Muscle of arm (tissue), 12 donors: ENCODE measurements around the gene GMPS. TPM values are rescaled to one million over a fixed set of nuclear protein-coding genes. Genes with fewer than 3 reads are reported as not detected.
"Not testable (repeated sequence)": the region's sequence is repeated elsewhere in the genome, so short reads cannot be mapped to it uniquely, and the experiment has no call there.

Experiments
- DNase-seq: peaks from one replicate; pipeline ENCODE4 v3.0.0-alpha.2; 2013
- polyA plus RNA-seq, 12 donors: library from polyadenylated mRNA; unstranded; fragments of 120-200 nt; gene quantifications; one replicate each; pipeline ENCODE4 v1.2.1, GENCODE V29; 2013; ENCODE audit not compliant: insufficient read length in 12 of 12

GMPS gene
- polyA plus RNA-seq, 12 donors = 32.7 to 59.3 (median 49.2) TPM; not detected in 1

GRCh38 chr3:155869691-155870090 lies 759 bp upstream of the GMPS start:
- no peak for DNase-seq

- peak; percentile 56 for DNase-seq
Observed at GRCh38 chr3:155870945-155871745, 695 bp downstream of the GMPS start.

GRCh38 chr3:155871746-155872158 lies 1.3 kb downstream of the GMPS start:
- no peak for DNase-seq

GRCh38 chr3:155872904-155873646 lies 2.6 kb downstream of the GMPS start:
- DNase-seq = no peak

- no peak for DNase-seq
Observed at GRCh38 chr3:155876037-155876436, 5.6 kb downstream of the GMPS start.

- no peak for DNase-seq
Observed at GRCh38 chr3:155876503-155876902, 6.1 kb downstream of the GMPS start.

GRCh38 chr3:155880286-155880685 lies 9.8 kb downstream of the GMPS start:
- DNase-seq = no peak

DNA sequence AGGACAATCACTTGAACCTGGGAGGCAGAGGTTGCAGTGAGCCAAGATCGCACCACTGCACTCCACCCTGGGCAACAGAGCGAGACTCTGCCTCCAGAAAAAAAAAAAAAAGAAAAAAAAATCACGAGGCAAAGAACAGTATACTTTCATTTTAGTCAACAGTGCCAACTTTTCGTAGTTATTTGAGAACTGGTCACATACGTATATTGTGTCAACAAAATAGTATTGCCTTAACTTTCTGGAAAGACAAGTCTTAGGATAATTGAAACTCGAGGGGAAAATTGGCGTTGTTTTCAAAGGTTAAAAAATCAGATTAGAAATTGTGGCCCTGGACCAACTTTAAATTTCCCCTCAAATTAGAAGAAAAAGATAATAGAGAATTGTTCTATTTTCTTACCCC lies 13.8 kb downstream of the GMPS start:
- DNase-seq = no peak

- DNase-seq = no peak
Observed at GRCh38 chr3:155885292-155885691, 14.8 kb downstream of the GMPS start.

DNA sequence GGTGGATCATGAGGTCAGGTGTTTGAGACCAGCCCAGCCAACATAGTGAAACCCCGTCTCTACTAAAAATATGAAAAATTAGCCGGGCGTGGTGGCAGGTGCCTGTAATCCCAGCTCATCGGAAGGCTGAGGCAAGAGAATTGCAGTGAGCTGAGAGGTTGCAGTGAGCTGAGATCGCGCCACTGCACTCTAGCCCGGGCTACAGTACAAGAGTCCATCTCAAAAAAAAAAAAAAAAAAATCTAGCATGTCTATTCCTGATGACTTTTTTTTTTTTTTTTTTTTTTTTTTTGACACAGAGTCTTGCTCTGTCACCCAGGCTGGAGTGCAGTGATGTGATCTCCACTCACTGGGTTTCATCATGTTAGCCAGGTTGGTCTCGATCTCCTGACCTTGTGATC lies 15.9 kb downstream of the GMPS start:
- not testable (repeated sequence) for DNase-seq

GRCh38 chr3:155886915-155887314 lies 16.5 kb downstream of the GMPS start:
- no peak for DNase-seq

DNA sequence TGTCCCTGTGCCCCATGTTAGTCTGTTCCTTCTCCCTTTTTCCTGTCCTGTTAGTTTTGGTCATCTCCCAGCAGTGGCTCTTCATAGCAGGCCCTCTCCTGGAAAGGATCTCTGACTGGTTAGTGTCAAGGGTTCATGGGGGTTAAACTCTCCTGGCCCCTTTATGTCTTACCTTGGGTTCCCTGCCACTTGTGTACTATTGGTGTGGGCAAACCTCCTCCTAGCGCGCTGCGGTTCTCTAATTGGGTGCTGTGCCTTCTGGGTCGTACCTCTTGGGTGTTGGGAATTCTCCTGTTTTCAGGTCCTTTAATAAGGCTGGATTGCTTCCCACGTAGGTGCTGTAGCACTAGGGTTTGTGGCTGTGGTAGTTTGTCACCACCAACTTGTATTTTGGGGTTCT lies 18.8 kb downstream of the GMPS start:
- no peak for DNase-seq

DNA sequence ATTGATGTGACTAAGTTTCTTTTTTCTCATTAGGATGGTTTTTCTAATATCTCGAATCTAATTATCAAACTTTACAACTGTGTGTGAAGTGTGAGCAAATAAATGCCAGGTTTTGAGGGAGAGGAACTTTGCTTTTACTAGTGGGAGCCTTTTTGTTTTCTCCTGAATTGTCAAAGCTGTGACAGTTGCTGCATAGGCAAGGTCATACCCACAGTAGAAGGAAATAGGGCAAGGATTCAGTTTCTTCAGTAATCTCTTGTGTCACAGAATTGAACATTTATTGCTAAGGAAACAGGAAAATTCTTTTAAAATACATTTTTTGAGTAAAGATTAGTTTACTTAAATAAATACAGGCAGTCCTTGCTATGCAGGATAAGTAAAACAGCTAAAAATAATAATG lies 19.5 kb downstream of the GMPS start:
- no peak for DNase-seq

DNA sequence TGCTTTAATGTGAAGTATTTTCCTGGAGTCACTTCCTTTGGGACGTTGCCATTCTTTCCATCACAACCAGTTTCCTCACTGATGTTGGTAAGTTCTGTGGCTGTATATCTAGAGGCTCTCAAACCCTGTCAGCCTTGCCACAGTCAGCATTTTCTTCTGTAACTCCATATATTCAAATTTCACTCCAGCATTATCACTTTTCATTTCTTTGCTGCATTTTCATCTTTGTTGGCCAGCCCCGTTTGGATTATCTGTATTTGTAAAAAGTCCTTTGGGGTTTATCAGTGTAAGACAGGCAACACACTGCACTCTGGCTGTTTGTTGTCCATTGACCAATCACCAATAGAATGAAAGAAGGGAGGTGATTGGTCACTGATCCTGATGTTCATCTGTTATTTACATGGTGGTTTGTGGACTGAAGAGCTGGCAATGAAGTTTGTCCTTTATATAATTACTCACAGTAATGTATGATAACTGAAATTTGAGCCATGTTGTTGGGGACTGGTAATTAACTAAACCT lies 20.3 kb downstream of the GMPS start:
- DNase-seq = peak; percentile 25

DNA sequence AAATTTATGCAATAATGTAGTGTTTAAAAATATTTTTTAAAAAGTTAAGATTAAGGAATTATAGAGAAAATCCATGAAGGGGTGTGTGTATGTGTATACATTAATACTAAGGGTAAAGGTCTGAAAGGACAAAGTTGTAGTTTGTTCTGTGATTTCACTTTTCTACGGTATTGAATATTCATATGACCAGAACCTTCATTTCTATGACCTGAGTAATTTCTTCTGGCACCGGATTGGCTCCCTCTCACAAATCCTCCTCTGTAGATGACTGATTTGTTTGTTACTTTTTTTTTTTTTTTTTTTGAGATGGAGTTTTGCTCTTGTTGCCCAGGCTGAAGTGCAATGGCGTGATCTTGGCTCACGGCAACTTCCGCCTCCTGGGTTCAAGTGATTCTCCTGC lies 20.9 kb downstream of the GMPS start:
- no peak for DNase-seq

GRCh38 chr3:155895379-155895900 lies 25.0 kb downstream of the GMPS start:
- DNase-seq = no peak

GRCh38 chr3:155906900-155907299 lies 36.5 kb downstream of the GMPS start:
- DNase-seq = no peak

GRCh38 chr3:155908086-155908485 lies 37.6 kb downstream of the GMPS start:
- DNase-seq = no peak

DNA sequence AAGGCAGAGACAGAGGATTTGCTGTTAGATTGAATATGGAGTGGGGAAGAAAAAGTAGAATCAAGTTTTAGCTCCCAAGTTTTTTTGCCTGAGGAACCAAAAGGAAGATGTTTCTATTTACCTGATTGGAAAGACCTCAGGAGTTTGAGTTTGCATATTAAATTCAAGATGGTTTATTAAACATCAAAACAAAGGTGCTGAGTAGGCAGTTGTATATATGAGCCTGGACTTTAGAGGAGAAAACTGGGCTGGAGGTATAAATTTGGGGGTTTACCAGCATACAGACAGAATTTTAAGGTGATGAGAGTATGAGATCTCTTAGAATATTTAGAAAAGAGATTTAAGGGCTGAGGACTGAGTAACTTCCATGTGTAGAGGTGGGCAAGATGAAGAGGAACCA lies 38.2 kb downstream of the GMPS start:
- no peak for DNase-seq

DNA sequence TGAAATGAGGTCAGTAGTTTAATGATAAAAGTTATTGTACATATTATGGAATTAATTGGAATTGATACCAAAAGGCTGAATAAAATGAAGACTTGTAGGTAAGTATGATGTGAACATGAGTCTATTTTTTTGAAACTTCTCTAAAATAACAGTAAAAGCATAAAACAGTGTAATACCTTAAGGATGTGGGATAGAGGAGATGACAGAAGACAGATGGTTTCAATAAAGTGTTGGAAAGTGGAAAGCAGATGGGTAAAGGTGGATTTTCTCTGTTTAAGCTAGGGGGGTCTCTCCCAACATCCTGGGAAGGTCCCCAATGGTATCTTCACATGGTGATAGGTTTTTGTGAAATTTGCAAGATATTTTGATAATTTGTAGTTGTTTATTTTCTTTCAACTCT lies 41.6 kb downstream of the GMPS start:
- DNase-seq = no peak

DNA sequence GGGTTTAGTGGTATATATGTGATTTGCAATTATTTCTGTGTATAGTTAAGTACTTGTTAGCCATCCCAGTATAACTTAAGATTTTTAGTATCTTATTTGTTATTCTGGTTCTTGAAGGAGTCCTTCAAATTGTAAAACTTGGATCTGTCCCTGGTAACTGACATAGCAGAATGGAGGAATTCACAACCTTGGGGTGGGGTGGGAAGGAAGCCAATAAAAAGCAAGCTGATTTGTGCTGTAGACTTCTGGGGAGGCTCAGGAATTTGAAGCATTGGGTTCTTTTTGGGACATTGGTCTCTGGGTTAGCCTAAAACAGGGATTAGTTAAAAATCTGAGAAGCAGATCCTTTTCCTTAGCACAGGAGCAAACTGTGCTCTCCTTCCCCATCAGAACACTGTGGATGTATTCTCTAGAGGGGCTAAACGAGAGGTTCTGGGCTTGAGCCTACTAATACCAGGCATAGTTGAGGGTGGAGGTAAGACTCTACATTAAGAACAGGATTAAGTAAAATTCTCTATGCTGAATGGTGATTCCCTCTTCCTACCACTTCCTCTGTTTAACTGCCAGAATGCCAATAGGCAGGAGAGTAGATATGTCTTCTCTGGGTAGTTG lies 42.2 kb downstream of the GMPS start:
- no peak for DNase-seq

DNA sequence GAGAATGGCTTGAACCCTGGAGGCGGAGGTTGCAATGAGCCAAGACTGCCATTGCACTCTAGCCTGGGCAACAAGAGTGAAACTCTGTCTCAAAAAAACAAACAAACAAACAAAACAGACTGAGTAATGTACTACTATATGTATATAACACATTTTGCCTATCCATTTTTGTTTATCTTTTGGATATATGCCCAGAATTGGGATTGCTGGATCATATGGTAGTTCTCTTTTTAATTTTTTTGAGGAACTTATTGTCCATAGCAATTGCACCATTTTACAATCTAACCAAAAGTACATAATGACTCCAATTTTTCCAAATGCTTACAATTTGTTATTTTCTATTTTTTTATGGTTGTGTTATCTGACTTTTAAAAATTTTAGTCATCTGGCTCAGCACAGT lies 47.3 kb downstream of the GMPS start:
- no peak for DNase-seq
